PC-3 (cell line): ENCODE data around the gene HHAT. TPM values are rescaled to one million over a fixed set of nuclear protein-coding genes. Genes with fewer than 3 reads are reported as not detected.

Experiments
- ATAC-seq: fragments of 200-7000 bp; cut with Tn5 transposase; 2 replicates; pipeline ENCODE4 v1.9.1; 2020; ENCODE audit warnings: mild to moderate bottlenecking, moderate library complexity
- BruUV-seq: library from RNA; stranded (reverse); fragments of 400-500 nt; replicated peaks from 2 replicates; lab custom pipeline; 2021; lab: Mats Ljungman, UMichigan
- CTCF ChIA-PET: fragments of 300-600 bp; sonication (Branson Sonifier 250); formaldehyde crosslinking; loops from one replicate; lab custom pipeline; 2022; ENCODE audit warnings: antibody characterized with exemption; lab: Charles Lee
- POLR2A ChIA-PET: fragments of 300-600 bp; sonication (Branson Sonifier 250); formaldehyde crosslinking; loops from one replicate; lab custom pipeline; 2022; ENCODE audit warnings: antibody characterized with exemption; ENCODE audit not compliant: unreplicated experiment; lab: Charles Lee
- DNase-seq: peaks from one replicate; pipeline ENCODE4 v3.0.0-alpha.2; 2015
- H2AFZ ChIP-seq: fragments of 300-600 bp; sonication (generic); 2 replicates; pipeline ENCODE4 v1.6.0; 2016; ENCODE audit warnings: antibody characterized with exemption, low read length
- H3F3A ChIP-seq: fragments of 300-600 bp; sonication (generic); one replicate; pipeline ENCODE4 v1.6.0; 2017; ENCODE audit warnings: antibody characterized with exemption, low read length, control low read depth, mild to moderate bottlenecking; ENCODE audit not compliant: unreplicated experiment
- H3K27ac ChIP-seq: fragments of 300-600 bp; sonication (generic); 2 replicates; pipeline ENCODE4 v1.5.1; 2016; ENCODE audit warnings: mild to moderate bottlenecking, low read length
- H3K27me3 ChIP-seq: fragments of 300-600 bp; sonication (generic); 2 replicates; pipeline ENCODE4 v1.6.1; 2016; ENCODE audit warnings: low read length, mixed read lengths
- H3K36me3 ChIP-seq: fragments of 300-600 bp; sonication (generic); 2 replicates; pipeline ENCODE4 v1.6.1; 2016; ENCODE audit warnings: low read depth, mixed run types, low read length, mixed read lengths
- H3K4me1 ChIP-seq: fragments of 300-600 bp; sonication (generic); 2 replicates; pipeline ENCODE4 v1.5.1; 2016; ENCODE audit warnings: low read length; ENCODE audit not compliant: insufficient read depth
- H3K4me2 ChIP-seq: fragments of 300-600 bp; sonication (generic); 2 replicates; pipeline ENCODE4 v1.6.0; 2016; ENCODE audit warnings: low read length
- H3K4me3 ChIP-seq: fragments of 300-600 bp; sonication (generic); 2 replicates; pipeline ENCODE4 v1.5.1; 2016; ENCODE audit warnings: mild to moderate bottlenecking, low read length, mixed read lengths
- H3K79me2 ChIP-seq: fragments of 300-600 bp; sonication (generic); 2 replicates; pipeline ENCODE4 v1.6.1; 2017; ENCODE audit warnings: low read length, mixed read lengths
- H3K9ac ChIP-seq: fragments of 300-600 bp; sonication (generic); 2 replicates; pipeline ENCODE4 v1.6.0; 2016; ENCODE audit warnings: mild to moderate bottlenecking, low read length
- H3K9me2 ChIP-seq: fragments of 300-600 bp; sonication (generic); replicated peaks from 2 replicates; pipeline ENCODE4 v1.6.1; 2016; ENCODE audit warnings: mixed run types, low read length, mixed read lengths
- H3K9me3 ChIP-seq: fragments of 300-600 bp; sonication (generic); 2 replicates; pipeline ENCODE4 v1.6.1; 2016; ENCODE audit warnings: low read length, mixed read lengths
- H4K20me1 ChIP-seq: fragments of 300-600 bp; sonication (generic); 2 replicates; pipeline ENCODE4 v1.6.1; 2016; ENCODE audit warnings: low read length, mixed read lengths
- EZH2 ChIP-seq: fragments of 300-600 bp; sonication (generic); IDR thresholded peaks from one replicate; pipeline ENCODE4 v1.6.1; 2017; ENCODE audit warnings: antibody characterized with exemption, mild to moderate bottlenecking, low read length; ENCODE audit not compliant: unreplicated experiment
- EZH2phosphoT487 ChIP-seq: fragments of 300-600 bp; sonication (generic); IDR thresholded peaks from 2 replicates; pipeline ENCODE4 v1.6.1; 2018; ENCODE audit warnings: mild to moderate bottlenecking, antibody characterized with exemption, low read length, borderline replicate concordance
- intact Hi-C: fragments of 100-400 bp; cut with micrococcal nuclease; formaldehyde crosslinking; loops from 2 replicates; pipeline ENCODE4 v1.9.0; 2023
- total RNA-seq: library from RNA; depleted of rRNA; stranded (reverse); fragments of >200 nt; gene quantifications from 2 replicates; pipeline ENCODE4 v1.2.3, GENCODE V29; 2014
- TF ChIP-seq, protein P1 (sequence below): fragments of 300-600 bp; sonication (generic); conservative IDR thresholded peaks from 2 replicates; pipeline ENCODE4 v1.5.1; 2017; ENCODE audit warnings: antibody characterized with exemption, low read depth, mild to moderate bottlenecking, low read length

The HHAT gene
- total RNA-seq, 1 experiment from 2014 or later = 3.4 TPM

DNA sequence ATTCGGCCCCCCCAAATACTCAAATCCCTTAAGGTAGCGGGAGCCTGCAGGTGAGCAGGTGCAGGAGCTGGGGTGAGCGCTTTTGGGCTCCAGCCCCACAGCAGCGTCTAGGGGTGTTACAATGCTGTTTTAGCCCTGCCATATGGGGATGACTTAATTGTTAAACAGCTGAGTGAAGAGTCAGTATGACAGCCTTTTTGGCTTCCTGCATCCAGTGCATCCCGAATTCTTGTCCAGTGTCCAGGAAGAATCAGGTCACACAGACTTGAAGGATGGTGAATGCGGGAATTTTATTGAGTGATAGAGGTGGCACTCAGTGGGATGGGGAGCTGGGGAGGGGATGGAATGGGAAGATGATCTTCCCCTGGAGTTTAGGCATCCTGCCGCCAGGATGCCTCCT, 30.4 kb upstream of the HHAT start:
- H3K4me1 ChIP-seq = no peaks in the 10 kb centered on the region
- no peak overlapping the region for H3K27ac ChIP-seq
- no peak overlapping the region for H3K9ac ChIP-seq
- CTCF ChIA-PET = no interaction called here
- no peaks in the 10 kb centered on the region for H4K20me1 ChIP-seq
- ATAC-seq (no peak), DNase-seq (no peak)
- H3K9me2 ChIP-seq = no peaks in the 10 kb centered on the region
- no peak overlapping the region for H2AFZ ChIP-seq
- no peaks in the 10 kb centered on the region for H3F3A ChIP-seq
- H3K9me3 ChIP-seq = no peaks in the 10 kb centered on the region
- no peak overlapping the region for H3K4me2 ChIP-seq
- POLR2A ChIA-PET = no interaction called here
- H3K36me3 ChIP-seq = no peaks in the 10 kb centered on the region
- TF ChIP-seq EZH2 (no peak), EZH2phosphoT487 (no peak)
- TF ChIP-seq, protein P1, sequence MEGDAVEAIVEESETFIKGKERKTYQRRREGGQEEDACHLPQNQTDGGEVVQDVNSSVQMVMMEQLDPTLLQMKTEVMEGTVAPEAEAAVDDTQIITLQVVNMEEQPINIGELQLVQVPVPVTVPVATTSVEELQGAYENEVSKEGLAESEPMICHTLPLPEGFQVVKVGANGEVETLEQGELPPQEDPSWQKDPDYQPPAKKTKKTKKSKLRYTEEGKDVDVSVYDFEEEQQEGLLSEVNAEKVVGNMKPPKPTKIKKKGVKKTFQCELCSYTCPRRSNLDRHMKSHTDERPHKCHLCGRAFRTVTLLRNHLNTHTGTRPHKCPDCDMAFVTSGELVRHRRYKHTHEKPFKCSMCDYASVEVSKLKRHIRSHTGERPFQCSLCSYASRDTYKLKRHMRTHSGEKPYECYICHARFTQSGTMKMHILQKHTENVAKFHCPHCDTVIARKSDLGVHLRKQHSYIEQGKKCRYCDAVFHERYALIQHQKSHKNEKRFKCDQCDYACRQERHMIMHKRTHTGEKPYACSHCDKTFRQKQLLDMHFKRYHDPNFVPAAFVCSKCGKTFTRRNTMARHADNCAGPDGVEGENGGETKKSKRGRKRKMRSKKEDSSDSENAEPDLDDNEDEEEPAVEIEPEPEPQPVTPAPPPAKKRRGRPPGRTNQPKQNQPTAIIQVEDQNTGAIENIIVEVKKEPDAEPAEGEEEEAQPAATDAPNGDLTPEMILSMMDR = no peak
- intact Hi-C loops = no loop called here
- H3K27me3 ChIP-seq = peaks cover 8% of the 10 kb centered on the region; the same call in 1 of the 2 replicates
- BruUV-seq = no TSS peak
- H3K79me2 ChIP-seq = no peaks in the 10 kb centered on the region
- no peak overlapping the region for H3K4me3 ChIP-seq

DNA sequence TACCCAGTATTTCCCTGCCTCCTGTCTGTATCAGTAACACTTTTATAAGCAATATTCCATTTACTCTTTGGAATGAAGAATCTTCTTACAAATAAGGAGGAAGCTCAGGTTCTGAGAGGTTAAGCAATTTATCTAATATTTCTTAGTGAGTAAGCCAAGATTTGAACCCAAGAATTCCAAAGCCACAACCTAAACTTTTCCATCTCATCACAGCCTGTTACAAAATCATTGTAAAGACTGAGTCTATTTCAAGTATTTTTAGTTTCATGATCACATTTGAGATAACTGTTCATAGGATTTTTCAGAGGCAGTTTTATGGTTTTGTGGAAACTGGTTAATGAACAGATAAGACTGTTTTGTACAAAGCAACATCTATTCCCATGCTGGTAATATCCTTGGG, 29.8 kb upstream of the HHAT start:
- ChIA-PET POLR2A (no interaction called here), CTCF (no interaction called here)
- no TSS peak for BruUV-seq
- DNase-seq (no peak), ATAC-seq (no peak)
- H3K36me3 ChIP-seq = no peaks in the 10 kb centered on the region
- no peak overlapping the region for H2AFZ ChIP-seq
- H3K27me3 ChIP-seq = peaks cover 8% of the 10 kb centered on the region; the same call in 1 of the 2 replicates
- TF ChIP-seq EZH2phosphoT487 (no peak), EZH2 (no peak)
- TF ChIP-seq, protein P1 = no peak
- H3F3A ChIP-seq = no peaks in the 10 kb centered on the region
- H3K9ac ChIP-seq = no peak overlapping the region
- H3K4me3 ChIP-seq = no peak overlapping the region
- no peak overlapping the region for H3K27ac ChIP-seq
- H3K9me3 ChIP-seq = no peaks in the 10 kb centered on the region
- H4K20me1 ChIP-seq = no peaks in the 10 kb centered on the region
- intact Hi-C loops = no loop called here
- H3K4me1 ChIP-seq = no peaks in the 10 kb centered on the region
- no peak overlapping the region for H3K4me2 ChIP-seq
- no peaks in the 10 kb centered on the region for H3K9me2 ChIP-seq
- H3K79me2 ChIP-seq = no peaks in the 10 kb centered on the region

GRCh38 chr1:210299501-210299900, 29.2 kb upstream of the HHAT start:
- intact Hi-C loops = no loop called here
- CTCF ChIA-PET = no interaction called here
- TF ChIP-seq EZH2phosphoT487 (no peak), EZH2 (no peak)
- TF ChIP-seq, protein P1 = no peak
- Histone ChIP-seq H3K4me3 (no peak overlapping the region), H3K9me2 (no peaks in the 10 kb centered on the region), H3K27me3 (peaks cover 8% of the 10 kb centered on the region; the same call in 1 of the 2 replicates), H3K36me3 (no peaks in the 10 kb centered on the region), H3K4me1 (no peaks in the 10 kb centered on the region), H4K20me1 (no peaks in the 10 kb centered on the region), H3K27ac (no peak overlapping the region), H3K9me3 (no peaks in the 10 kb centered on the region), H3F3A (no peaks in the 10 kb centered on the region), H3K79me2 (no peaks in the 10 kb centered on the region), H2AFZ (no peak overlapping the region), H3K9ac (no peak overlapping the region), H3K4me2 (no peak overlapping the region)
- no TSS peak for BruUV-seq
- POLR2A ChIA-PET = no interaction called here
- ATAC-seq (no peak), DNase-seq (no peak)
